HG03280 (cell line): ENCODE data around the gene KCNJ12.
"Not testable (repeated sequence)": the region's sequence is repeated elsewhere in the genome, so short reads cannot be mapped to it uniquely, and the experiment has no call there.

Experiments used
- ATAC-seq: cut with Tn5 transposase; IDR thresholded peaks from one replicate; pipeline ENCODE4 v1.9.1; 2021; ENCODE audit warnings: mild to moderate bottlenecking, moderate library complexity; ENCODE audit not compliant: unreplicated experiment

The KCNJ12 gene

DNA sequence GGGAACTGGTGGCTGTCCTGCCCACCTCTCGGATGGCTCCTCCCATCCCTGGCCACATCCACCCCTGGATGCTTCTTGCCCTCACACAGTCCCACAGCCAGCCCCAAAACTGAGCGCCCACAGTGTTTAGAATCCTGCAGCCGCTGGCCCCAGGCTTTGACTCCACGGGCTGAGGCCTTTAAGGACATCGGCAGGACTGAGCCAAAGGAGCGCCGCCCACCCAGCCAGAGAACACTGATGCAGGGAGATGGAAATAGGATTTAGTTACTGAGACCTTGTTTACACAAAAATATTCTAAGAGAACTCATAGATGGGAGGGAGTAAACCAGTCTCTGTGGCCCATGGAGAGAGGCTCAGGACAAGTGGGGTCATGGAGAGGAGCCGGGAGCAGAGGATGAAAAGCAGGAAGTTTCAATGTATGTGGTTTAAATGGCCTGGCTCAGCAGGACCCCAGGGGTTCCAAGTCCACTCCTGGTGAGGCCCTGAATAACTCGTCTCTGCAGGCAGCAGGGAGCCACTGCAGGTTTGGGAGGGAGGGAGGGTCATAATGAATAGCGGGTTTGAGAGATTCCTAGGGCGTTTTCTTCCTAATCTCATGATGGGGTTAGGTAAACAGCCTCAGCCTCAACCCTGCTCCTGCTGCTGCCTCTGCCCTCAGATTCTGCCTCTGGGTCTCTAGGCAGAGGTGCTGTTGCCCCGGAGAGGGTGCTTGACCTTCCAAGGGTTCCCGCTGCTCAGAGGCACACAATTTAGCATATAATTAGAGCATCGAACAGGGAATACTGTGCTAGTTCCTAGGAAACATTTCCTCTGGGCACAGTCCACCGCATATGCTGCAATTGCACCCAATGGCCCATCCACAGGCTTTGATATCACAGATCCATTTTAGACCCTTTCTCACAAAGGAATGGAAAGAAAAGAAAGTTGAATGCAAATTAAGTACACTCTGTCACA lies 61.0 kb downstream of the KCNJ12 start:
- not testable (repeated sequence) for ATAC-seq

DNA sequence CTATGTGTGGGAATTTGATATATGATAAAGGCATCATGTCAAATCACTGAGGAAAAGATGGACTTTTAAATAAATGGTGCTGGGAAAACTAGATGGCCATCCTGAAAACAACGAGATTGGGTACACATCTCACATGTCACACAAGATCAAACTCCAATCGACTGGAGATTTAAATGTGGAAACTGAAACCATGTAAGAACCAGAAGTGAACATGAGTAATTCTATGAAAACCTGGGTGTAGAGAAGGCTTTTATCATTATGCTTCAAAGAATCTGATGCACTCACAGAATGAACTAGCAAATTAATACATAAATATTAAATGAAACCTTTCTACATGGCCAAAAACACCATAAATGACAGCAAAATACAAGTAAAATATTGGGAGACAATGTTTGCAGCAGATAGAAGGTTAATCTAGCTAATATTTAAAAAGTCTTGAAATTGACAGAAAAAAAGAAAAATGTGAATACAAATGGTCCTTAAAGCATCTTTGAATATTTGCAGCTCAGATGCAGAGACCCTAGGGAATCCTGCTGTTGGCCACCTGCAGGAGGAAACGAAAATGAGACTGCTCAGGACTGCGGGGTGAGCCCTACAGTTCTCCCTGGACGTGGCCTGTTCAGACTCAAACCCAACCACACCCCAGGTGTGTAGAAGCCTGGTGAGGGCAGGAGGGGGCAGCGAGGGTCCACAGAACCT lies 62.3 kb downstream of the KCNJ12 start:
- ATAC-seq = not testable (repeated sequence)

DNA sequence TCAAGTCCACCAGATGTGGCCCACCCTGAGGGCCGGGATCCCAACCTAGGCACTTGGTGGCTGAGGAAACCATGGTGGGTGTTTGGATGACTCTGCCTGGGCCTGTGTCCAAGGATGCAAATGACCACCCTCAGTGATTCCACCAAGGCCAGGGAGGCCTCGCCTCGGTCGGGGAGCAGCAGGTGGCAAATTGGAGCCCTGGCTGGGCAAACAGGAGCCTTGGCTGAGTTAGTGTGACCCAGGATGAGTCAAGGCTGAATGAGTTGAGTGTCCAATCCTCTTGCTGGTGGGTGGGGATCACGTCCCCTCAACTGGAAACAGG lies 62.8 kb downstream of the KCNJ12 start:
- not testable (repeated sequence) for ATAC-seq

DNA sequence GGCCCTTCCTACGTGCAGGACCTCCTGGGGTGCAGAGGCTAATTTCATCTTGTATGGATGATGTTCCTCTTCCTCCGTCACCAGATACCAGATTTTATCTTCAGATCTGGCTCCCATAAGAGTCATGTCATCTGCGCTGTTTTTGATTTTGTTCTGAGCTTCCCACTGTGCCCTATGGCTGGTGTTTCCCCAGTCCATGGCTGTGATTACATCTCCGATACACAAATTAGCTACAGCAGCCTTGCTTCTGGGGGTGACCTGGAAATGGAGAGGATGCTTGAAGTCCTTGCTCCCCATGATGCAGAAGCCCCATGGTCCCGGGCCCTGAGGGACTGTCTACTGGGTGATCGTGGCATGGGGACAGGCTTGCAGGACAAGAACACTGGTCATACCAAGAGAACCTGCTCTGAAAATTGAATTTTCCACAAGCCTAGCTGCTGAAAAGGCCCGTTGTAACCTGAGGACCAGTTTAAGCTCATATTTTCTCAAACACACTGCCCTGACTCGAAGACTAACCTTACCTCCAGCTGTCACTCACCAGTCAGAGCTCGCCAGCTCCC lies 69.0 kb downstream of the KCNJ12 start:
- no peak for ATAC-seq

DNA sequence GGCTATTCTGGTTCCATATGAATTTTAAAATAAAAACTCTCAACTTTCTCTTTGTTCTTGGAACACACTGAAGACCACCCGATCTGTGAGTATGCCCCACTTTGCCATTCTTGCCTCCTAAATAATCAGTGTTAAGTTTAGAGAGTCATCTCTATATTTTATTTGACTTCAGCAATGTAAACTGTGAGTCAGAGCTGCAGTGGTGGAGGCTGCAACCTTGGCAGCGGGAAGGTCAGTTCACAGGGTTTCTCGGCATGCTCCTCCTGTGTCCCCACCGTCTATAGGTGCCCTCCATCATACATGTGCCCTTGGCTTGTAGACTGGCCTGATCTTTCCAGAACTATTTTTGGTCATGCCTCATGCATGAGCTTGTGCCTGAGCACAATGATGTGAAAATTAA lies 71.4 kb downstream of the KCNJ12 start:
- not testable (repeated sequence) for ATAC-seq

DNA sequence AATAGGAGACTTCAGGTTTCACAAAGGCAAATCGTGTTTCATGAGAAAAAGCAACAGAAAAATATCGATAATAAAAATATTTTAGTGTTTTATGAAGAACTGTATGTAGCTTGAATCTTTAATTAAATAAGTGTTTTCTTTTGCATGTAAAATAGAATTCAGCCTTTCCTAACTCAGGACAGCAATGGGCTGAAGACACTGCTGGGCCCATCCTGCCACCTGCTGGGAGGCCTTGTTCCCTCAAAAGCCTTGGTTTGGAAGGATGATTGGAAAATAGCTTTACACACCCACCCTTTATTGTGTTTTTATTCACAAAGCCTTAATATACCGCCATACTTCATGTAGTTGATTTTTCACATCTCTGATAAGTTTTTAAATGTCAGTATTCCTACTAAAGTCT lies 73.7 kb downstream of the KCNJ12 start:
- not testable (repeated sequence) for ATAC-seq

DNA sequence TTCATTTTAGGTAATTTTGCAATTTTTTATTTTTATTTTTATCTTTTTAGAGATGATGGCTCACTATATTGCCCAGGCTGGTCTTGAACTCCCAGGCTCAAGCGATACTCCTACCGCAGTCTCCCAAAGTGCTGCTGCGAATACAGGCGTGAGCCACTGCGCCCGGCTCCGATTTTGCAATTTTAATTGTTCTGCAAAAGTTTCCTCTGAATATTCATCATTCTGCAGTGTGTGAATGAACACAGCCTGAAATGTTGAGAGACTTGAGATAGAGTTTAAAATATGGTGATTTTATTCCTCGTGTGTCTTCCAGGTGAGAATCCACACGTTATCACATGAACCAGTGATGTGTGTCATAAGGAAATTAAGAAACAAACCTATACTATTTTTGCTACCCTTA lies 75.8 kb downstream of the KCNJ12 start:
- no peak for ATAC-seq

DNA sequence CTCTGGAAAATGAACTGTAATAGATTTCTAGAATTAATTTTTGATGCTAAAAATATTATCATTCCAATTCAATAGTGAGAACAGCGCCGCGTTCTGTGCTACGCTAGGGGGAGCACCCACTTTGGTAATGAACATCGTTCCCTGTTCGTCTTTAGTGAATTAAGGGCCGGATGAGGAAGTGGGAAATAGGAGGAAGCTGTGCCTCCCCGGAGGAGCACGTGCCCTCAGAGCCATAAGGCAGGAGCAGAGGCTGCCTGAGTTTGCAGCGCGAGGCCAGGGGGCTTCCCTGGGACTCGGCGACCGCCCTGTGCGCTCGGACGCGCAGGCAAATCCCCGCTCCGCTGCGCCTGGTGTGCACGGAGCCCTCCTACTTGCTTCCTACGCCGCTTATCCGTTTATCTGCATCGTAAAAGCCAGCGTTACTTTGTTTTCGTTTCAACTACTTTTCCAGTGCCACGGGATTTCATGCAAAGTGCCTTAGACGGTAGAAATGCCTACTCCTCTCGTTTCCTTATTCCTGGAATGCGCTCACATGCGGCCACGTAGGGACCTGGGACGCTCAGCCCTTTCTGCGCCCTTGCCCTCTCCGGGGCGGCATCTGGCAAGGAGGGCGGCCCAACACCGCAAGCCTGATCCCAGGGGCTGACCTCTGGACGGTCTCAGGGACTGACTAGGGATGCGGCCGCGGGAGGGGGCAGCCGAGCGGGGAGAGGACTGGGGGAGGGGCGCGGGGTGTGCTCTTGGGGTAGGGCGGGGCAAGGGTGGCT lies 76.4 kb downstream of the KCNJ12 start:
- no peak for ATAC-seq

DNA sequence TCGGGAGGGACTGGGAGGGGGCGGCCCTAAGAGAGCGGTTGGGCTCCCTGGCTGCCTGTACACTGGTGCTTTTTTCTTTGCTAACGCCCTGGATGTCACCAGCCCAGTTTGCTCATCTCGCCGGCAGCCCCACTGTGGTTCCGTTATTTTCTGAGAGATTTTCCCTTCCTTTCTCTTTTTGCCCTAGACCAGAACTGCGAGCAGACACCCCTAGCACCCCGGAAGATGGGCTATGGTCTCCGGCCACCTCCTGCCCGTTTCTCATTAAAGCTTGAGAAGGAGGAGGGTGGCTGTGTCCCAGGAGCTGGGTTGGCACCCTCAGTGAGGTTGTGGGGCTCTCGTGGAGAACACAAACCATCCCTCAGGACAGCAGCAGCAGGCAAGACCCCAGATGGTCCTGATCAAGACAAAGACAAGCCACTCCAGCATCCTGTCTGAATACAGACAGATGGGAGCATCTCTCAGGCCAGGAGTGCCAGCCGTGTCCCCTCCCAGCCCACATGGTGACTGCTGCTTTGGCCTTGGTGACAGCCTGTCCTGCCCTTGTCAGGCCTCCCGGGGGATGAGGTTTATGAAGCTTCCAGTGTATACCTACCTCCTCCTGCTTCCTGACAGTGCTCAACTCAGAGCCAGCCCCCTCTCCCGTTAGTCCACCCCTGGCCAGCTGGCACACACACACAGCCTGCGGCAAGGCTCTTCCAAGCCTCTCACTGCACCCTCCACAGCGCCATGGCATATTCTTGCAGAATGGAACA lies 77.2 kb downstream of the KCNJ12 start:
- ATAC-seq = no peak

DNA sequence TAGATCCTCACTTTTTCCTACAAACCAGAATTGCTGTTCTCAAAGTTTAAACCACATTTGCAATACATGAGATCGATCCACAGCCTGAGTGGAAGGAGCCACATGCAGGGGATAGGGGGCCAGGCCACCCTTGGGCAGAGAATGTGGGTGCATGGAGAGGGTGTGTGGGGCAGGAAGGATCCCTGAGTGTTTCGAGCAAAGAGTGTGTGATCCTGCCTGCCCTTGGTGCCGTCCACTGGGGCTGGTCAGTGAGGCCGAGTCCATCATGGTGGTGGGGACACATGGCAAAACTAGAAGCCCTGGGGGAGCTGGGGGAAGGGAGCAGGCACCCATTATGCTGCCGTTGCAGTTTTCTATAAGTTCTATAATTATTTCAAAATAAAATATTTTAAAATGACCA lies 77.8 kb downstream of the KCNJ12 start:
- ATAC-seq = not testable (repeated sequence)

DNA sequence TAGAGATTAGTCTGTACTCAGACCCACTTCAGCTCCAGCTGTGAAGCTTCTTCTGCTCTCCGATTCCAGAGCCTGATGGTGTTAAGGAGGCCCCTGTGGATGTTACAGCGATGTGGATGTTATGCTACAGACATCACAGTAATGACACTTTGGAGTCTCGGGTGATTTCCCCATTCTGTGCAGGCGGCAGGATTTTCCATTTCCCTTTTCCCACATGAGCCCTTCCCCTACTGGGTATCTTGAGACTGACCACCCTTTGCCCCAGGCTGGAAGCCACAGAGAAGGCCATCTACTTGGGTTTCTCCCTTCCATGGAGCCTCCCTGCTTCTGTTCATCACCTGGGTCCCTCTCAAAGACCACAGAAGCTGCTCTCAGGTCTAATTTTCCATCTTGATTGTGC lies 78.3 kb downstream of the KCNJ12 start:
- no peak for ATAC-seq

DNA sequence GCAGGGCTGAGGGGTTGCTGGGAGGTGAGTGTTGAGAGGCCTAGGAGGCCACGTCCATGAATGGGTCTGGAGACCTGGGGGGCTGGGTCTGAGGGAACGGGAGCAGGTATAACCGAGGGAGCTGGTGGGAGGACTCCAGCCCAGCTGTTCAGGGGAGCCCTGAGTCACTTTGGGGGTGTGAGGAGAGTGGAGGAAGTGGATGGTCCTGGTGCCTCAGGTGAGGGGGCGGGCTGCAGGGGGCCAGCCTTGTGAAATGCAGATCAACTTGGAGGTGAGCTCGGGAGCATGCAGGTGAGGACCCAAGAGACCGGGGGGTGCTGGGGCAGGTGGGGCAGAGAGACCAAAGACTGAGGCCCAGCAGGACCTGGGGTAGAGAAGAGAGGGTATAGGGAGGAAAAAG lies 79.6 kb downstream of the KCNJ12 start:
- no peak for ATAC-seq

DNA sequence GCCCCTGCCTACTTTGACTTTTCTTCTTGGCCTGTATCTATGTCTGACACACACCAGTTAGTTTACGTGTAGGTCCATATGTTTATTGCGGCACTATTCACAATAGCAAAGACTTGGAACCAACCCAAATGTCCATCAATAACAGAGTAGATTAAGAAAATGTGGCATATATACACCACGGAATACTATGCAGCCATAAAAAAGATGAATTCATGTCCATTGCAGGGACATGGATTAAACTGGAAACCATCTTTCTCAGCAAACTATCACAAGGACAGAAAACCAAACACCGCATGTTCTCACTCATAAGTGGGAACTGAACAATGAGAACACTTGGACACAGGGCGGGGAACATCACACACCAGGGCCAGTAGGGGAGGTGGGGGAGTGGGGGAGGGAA lies 80.3 kb downstream of the KCNJ12 start:
- ATAC-seq = not testable (repeated sequence)

DNA sequence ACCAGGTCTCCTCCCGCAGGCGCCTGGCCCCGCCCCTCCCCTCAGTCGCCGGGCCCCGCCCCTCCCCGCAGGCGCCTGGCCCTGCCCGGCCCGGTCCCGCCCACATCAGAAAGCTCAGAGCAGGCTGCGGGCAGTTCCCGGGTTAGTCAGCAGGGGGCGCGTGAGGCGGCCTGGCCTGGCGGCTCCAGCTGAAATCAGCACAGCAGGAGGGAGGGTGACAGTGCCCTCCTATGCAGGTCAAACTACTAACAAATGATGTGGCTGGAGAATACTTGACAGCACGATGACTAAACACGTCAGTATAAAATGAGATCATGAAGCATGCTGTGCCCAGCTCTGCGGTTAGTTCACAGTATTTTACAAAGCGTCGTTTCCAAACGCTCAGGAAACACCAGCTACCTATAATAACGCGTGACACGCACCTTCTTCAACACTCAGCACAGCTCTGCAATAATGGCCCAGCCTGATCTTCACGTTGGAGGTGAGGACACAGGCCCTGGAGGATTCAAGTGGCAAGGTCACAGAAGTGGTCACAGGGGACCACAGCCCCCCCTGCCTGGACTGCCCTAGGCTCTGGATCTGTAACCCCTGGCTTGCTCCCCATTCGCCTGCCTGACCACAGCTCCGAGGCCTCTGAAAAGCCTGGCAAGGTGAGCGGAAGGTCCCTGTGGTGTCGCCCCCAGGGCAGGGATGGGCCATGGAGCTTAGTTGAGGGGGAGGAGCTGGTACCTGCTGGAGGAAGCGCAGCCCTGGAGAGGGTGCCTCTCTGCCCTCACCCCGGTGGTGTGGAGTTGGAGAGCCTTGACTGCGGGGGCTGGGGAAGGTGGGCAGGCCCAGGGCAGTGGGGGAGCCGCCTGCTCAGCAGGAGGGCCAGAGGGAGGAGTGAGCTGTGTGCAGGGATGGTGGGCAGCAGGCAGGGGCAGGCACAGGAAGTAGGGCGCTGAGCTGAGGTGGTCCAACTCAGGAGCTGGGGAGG lies 81.2 kb downstream of the KCNJ12 start:
- peak; percentile 89 for ATAC-seq

DNA sequence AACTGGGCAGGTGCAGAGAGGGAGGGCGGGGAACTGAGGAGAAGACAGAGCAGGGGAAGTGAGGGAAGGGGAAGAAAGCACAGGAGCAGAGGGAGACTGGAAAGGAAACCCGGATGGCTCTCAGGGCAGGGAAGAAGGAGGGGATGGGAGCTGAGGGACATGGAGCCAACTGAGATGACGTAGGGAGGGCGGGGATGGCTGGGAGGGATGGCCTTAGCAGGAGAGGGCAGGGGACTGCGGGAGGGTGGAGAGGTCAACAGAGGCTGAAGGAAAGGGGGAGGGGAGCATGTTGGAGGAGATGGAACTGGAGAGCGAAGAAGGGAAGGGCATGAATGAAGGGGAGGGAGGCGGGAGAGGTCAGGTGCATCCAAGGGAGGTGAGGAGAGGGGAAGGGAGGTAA lies 81.9 kb downstream of the KCNJ12 start:
- ATAC-seq = no peak

DNA sequence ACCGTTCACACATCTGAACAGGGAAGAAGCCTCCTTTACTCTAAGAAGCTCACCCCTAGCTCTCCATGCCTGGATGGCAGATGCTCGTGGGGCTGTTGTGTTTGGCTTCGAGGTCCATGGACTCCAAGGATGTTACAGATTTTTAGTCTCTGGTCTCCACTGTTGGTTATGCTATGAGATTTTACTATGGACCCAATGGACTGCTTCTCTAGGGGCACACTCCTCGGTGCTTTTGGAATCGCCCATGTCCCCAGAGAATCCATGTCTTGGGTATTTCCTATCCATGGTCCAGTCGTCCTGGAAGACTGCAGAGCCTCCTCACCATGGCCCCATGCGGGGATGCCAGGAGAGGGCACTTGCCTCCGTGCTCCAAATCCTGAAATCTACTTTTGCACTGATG lies 83.4 kb downstream of the KCNJ12 start:
- no peak for ATAC-seq

DNA sequence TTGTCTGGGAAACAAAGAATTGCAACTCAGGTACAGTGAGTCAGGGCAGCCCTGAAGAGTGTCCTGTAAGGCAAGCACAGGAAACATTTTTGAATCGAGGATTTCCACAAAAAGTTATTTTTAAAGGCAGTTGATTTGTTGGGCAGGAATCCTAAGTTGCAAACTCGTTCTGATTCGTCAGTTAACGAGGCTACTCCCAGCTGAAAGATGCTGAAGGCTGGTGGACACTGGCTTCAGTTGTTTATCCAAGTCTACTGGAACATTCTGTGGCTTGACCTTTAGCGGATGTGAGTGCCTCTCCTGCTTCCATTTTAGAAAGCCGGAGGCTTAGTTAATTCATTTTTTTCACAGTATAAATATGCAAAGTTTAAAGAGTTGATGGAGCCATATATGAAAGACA lies 84.2 kb downstream of the KCNJ12 start:
- ATAC-seq = no peak

DNA sequence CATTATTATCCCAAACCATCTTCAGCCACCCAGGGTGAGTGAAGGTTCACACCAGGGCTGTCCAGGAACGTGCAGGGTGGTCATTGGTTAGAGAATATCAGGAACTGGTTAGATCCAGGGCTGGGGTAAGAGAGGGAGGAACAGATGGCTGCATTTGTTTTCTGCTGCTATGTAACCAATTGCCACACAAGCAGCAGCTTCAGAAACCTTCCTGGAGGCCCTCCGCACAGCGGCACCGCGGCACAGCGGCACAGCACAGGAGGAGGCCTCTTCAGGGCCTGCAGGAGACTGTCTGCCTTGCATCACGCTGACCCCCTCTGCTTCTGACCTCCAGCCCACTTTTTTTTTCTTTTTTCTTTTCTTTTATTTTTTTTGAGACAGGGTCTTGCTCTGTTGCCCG lies 86.1 kb downstream of the KCNJ12 start:
- no peak for ATAC-seq

DNA sequence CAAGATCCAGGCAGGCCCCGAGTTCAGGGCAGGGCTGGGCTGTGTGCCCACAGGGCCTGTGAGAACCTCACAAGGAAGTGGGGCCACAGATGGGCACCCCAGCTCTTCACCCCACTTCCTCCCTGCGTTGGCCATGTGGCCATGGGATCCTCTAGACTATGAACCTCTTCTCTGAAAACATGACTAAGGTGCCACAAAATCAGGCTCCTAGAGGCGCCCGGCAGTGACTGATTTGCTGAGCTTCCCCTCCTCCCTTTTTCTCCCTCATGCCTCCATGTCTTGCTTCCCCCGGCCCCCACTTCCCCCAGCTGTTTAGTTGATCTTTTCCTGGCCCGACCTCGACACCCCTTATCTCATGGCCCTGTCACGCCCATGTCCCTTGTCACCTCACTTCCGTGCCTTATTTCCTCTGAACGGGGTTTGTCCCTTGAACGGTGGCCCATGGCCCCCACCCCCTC lies 87.1 kb downstream of the KCNJ12 start:
- no peak for ATAC-seq
